HG03469 (cell line): ENCODE results near the gene ARHGEF37.
"Not testable (repeated sequence)": the region's sequence is repeated elsewhere in the genome, so short reads cannot be mapped to it uniquely, and the experiment has no call there.

Source experiments
- ATAC-seq: cut with Tn5 transposase; IDR thresholded peaks from one replicate; pipeline ENCODE4 v1.9.1; 2021; ENCODE audit warnings: mild to moderate bottlenecking, moderate library complexity, moderate number of reproducible peaks; ENCODE audit not compliant: unreplicated experiment

ARHGEF37 gene

DNA sequence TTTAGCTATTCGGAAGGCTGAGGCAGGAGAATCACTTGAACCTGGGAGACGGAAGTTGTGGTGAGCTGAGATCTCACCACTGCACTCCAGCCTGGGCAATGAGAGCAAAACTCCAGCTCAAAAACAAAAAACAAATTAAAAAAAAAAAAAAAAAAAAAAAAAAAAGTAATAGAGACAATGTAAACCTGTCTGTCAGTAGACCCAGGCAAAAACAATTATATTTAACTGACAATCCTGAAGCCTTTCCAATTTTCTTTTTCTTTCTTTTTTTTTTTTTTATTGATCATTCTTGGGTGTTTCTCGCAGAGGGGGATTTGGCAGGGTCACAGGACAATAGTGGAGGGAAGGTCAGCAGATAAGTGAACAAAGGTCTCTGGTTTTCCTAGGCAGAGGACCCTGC is 88.0 kb downstream of the ARHGEF37 start:
- not testable (repeated sequence) for ATAC-seq

DNA sequence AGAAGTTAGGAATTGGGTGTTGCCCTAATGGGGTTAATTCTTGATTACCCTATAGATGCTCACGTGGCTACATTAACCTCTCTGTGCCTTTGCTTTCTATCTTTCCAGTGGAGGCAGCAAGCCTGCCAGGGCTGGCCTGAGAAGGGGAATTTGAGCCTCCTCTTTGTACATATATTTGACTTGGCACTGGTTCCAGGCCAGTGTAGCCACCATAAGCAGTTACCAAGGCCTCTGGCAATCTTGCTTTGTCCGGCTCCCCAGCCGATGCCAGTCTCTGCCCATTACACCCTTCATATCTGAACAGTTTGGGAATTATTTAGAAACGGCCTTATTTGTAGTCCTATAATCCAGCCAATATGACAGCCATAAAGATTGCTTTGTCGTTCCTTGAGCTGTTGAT is 90.2 kb downstream of the ARHGEF37 start:
- ATAC-seq: no peak

- no peak for ATAC-seq
Measured at GRCh38 chr5:149672701-149673476, 91.6 kb downstream of the ARHGEF37 start.

- no peak for ATAC-seq
Measured at GRCh38 chr5:149674686-149675085, 93.4 kb downstream of the ARHGEF37 start.

GRCh38 chr5:149675610-149676201 is 94.4 kb downstream of the ARHGEF37 start:
- ATAC-seq: no peak

DNA sequence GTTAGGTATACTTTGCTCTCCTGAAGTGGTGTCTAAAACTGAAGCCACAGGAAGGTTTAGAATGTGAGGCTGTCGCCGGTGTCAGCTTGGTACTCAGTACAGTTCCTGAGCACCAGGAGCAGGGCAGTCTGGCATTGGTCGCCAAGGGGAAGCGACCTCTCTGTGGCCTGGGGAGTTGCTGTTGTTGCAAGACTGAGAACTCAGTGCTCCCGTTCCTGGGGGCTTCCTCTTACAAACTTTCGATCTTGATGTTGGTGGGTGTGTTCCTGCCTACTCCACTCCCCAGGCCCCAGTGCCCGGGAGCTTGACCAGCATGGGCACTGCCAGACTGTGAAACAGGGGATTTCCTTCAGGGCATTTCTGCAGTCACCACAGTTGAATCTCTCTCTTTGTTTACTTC is 96.4 kb downstream of the ARHGEF37 start:
- no peak for ATAC-seq

GRCh38 chr5:149679876-149680809 is 98.8 kb downstream of the ARHGEF37 start:
- ATAC-seq: no peak

DNA sequence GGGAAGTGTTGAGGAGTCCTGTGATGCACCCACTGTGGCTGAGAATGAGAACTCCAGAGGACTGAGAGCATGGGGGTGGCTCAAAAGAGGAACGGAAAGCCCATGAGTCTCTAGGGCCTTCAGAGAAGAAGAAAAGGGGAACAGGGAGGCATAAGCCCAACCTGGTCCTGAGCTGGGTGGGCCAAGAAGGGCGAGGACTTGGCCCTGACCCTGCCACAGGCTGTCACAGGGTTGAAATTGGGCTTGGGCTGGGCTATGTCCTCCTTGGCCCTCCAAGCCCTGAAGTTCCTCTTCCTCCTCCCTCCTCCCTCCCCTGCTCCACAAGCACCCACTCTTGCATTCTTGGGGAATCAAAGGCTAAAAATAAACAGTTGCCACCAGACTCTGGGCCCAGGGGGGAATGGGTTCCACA is 99.5 kb downstream of the ARHGEF37 start:
- peak; percentile 93 for ATAC-seq

- no peak for ATAC-seq
Measured at GRCh38 chr5:149681252-149681651, 100.0 kb downstream of the ARHGEF37 start.

- no peak for ATAC-seq
Measured at GRCh38 chr5:149681922-149682321, 100.6 kb downstream of the ARHGEF37 start.

- ATAC-seq: no peak
Measured at GRCh38 chr5:149682532-149683075, 101.3 kb downstream of the ARHGEF37 start.

DNA sequence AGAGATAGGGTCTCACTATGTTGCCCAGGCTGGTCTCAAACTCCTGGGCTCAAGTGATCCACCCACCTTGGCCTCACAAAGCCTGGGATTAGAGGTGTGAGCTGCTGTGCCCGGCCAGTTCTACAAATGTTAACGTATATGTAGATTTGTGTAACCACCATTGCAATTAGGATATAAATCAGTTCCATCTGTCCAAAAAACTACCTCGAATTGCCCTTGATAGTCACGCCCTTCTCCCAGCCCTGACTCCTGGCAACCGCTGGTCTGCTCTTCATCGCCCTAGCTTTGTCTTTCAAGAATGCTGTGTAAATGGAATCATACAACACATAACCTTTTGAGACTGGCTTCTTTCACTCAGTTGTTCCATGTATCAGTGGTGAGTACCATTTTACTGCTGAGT is 102.7 kb downstream of the ARHGEF37 start:
- ATAC-seq: no peak

DNA sequence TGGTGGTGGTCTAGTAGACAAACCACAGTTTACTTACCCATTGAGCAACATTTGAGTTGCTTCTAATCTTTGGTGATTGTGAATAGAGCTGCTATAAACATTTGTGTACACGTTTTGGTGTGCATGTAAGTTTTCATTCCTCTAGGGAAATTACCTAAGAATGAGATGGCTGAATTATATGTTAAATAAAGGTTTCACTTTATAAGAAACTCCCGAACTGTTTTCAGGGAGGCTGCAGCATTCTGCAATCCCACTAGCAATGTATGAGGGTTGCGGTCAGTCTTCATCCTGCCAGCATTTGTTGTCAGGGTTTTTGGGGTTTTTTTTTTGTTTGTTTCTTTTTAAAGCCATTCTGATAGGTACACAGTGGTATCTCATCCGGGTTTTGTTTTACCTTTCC is 103.1 kb downstream of the ARHGEF37 start:
- ATAC-seq: no peak
